Left hindlimb (tissue), 1 donor: ENCODE results near the gene DTNBP1.
"Not testable (repeated sequence)": the region's sequence is repeated elsewhere in the genome, so short reads cannot be mapped to it uniquely, and the experiment has no call there.

ENCODE experiments used
- DNase-seq: peaks from one replicate; pipeline ENCODE4 v3.0.0-alpha.2; 2018

The DTNBP1 gene

GRCh38 chr6:15662326-15663129 lies at the start of gene DTNBP1:
TSS of gene DTNBP1 (minus strand) at chr6:15663028. CDS start at chr6:15662869, 159 bp downstream.
- peak; percentile 88 for DNase-seq

- DNase-seq: no peak
These were observed 46.9 kb upstream of the DTNBP1 start for GRCh38 chr6:15709651-15710269.

- no peak for DNase-seq
These were observed 45.4 kb upstream of the DTNBP1 start for GRCh38 chr6:15708231-15708630.

GRCh38 chr6:15705981-15706380 lies 43.2 kb upstream of the DTNBP1 start:
- DNase-seq: no peak

- no peak for DNase-seq
These were observed 35.6 kb upstream of the DTNBP1 start for GRCh38 chr6:15698471-15698870.

GRCh38 chr6:15697895-15698294 lies 35.1 kb upstream of the DTNBP1 start:
- DNase-seq: no peak

GRCh38 chr6:15691250-15691869 lies 28.5 kb upstream of the DTNBP1 start:
- DNase-seq: peak; percentile 83

GRCh38 chr6:15690510-15690909 lies 27.7 kb upstream of the DTNBP1 start:
- DNase-seq: no peak

GRCh38 chr6:15689586-15690482 lies 27.0 kb upstream of the DTNBP1 start:
- no peak for DNase-seq

GRCh38 chr6:15685619-15686018 lies 22.8 kb upstream of the DTNBP1 start:
- DNase-seq: no peak

- DNase-seq: no peak
These were observed 20.4 kb upstream of the DTNBP1 start for GRCh38 chr6:15682965-15683822.

- no peak for DNase-seq
These were observed 19.1 kb upstream of the DTNBP1 start for GRCh38 chr6:15681946-15682345.

- DNase-seq: no peak
These were observed 15.7 kb upstream of the DTNBP1 start for GRCh38 chr6:15678514-15678913.

GRCh38 chr6:15677822-15678221 lies 15.0 kb upstream of the DTNBP1 start:
- no peak for DNase-seq

- DNase-seq: no peak
These were observed 12.8 kb upstream of the DTNBP1 start for GRCh38 chr6:15675536-15676220.

GRCh38 chr6:15674690-15675386 lies 12.0 kb upstream of the DTNBP1 start:
- no peak for DNase-seq

- DNase-seq: no peak
These were observed 10.8 kb upstream of the DTNBP1 start for GRCh38 chr6:15673666-15674065.

- no peak for DNase-seq
These were observed 10.0 kb upstream of the DTNBP1 start for GRCh38 chr6:15672818-15673217.

GRCh38 chr6:15672291-15672690 lies 9.5 kb upstream of the DTNBP1 start:
- DNase-seq: no peak

GRCh38 chr6:15668918-15669317 lies 6.1 kb upstream of the DTNBP1 start:
- no peak for DNase-seq

GRCh38 chr6:15666896-15667295 lies 4.1 kb upstream of the DTNBP1 start:
- not testable (repeated sequence) for DNase-seq
